NCI-H345 treated with DMSO at 0.1 percent for 48 hours (cell line): ENCODE measurements around the gene ASPSCR1.
A peak's percentile ranks its signal among the peaks of the same experiment; 100 is the strongest.

ENCODE experiments used
- DNase-seq: peaks from one replicate; lab custom pipeline; 2025; ENCODE audit not compliant: unreplicated experiment; lab: John Stamatoyannopoulos, UW

ASPSCR1 gene, protein sequence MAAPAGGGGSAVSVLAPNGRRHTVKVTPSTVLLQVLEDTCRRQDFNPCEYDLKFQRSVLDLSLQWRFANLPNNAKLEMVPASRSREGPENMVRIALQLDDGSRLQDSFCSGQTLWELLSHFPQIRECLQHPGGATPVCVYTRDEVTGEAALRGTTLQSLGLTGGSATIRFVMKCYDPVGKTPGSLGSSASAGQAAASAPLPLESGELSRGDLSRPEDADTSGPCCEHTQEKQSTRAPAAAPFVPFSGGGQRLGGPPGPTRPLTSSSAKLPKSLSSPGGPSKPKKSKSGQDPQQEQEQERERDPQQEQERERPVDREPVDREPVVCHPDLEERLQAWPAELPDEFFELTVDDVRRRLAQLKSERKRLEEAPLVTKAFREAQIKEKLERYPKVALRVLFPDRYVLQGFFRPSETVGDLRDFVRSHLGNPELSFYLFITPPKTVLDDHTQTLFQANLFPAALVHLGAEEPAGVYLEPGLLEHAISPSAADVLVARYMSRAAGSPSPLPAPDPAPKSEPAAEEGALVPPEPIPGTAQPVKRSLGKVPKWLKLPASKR

DNA sequence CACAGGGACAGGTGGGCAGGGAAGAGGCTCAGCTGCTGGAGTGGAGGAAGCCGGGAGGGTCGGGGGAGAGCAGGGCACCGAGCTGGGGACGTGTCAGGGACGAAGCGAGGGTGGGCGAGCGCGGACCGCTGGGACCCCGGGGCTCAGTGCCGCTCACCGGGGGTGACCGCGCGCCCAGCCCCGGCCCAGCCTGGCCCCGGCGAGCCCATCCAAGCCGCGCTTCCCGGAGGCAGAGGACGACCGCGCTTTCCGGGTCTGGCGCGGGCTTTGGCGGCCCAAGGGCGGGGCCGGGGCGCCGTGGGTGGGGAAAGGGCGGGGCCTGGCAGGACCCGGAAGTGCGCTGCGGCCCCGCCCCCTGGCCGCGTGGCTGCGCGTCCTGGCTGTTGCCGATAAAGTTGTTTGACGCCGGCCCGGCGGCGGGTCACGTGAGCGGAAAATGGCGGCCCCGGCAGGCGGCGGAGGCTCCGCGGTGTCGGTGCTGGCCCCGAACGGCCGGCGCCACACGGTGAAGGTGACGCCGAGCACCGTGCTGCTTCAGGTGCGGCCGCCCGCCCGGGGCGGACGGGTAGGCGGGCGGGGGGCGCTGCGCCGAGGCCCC, at the start of gene ASPSCR1:
Gene ASPSCR1, plus strand, starts transcription at position 419 of the 598 bp plus-strand sequence. Its CDS starts 18 bp downstream, at position 437.
- peak; percentile 87 for DNase-seq

DNA sequence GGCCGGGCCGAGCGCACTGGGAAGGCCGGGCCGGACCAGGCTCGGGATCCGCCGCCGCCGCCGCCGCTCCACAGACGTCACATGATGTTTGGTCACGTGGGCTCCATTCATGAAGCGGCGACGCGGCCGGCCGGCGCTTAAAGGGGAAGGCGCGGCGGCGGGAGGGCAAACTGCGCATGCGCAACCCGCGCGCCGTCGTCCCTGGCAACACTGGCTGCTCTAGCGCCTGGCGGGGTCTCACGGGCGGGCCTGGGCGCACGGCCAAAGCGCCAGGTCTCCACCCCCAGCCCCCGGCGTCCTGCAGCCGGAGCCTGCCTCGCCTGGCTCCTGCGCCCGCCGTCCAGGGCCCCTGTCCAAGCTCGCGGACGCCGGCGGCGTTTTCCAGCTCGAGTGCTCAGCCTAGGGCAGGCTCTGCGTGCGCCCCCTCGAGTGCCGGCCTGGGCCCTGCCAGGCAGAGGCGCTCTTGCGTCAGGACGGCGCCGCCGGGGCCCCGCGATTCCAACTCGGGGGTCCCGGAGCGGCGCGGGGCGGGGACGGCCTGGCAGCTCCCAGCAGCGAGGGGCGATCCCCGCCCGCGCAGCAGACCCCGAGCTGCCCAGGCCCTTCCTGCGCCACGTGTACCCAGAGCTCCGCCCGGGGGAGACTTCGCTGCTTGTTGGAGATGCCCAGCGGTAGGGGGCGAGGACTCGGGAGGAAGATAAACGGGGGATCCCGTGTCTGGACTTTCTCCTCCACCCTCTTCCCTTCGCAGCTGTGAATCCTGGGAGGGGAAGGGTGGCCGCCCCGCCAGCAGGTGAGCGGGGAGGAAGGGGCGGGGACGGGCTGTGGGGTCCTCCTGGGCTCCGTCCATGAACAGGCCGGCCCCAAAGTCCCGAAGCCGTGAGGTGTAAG, 49.5 kb upstream of the ASPSCR1 start, which contains the start of gene MAFG:
Gene MAFG, minus strand, starts transcription at position 83 of the 891 bp plus-strand sequence. CDS start 4,550 bp downstream, outside the sequence.
- DNase-seq = peak; percentile 96

DNA sequence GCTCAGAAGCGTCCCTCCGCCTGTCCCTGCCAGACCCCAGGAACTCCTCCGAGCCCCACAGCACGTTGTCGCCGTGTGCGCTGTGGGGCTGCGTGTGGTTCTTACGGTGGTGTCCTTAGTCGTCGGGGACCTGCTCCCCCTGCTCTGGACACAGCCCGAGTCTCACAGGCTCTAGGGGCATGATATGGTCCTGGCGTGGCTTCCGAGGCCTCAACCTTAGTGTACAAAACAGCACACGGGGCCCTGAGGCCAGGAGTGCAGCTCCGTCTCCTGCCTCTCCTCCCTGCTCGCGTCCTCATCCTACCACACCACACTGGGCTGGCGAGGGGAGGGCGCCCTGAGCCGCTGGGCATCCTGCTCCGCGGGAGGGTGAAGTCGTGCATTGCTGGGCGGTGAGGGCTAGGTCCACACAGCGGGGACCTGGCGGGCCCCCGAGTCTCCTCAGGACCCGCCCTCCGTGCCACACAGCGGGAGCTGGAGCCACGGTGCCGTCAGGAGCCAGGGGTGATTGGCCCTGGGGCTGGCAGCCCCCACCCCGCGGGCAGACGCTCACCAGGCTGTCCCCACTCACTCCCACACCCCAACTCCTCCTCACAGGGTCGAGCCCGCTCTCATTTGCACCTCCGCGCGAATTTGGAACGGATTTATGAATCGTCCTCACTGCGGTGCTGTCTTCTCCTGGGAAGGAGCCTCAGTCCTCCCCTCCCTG, 48.7 kb upstream of the ASPSCR1 start:
- no peak for DNase-seq

DNA sequence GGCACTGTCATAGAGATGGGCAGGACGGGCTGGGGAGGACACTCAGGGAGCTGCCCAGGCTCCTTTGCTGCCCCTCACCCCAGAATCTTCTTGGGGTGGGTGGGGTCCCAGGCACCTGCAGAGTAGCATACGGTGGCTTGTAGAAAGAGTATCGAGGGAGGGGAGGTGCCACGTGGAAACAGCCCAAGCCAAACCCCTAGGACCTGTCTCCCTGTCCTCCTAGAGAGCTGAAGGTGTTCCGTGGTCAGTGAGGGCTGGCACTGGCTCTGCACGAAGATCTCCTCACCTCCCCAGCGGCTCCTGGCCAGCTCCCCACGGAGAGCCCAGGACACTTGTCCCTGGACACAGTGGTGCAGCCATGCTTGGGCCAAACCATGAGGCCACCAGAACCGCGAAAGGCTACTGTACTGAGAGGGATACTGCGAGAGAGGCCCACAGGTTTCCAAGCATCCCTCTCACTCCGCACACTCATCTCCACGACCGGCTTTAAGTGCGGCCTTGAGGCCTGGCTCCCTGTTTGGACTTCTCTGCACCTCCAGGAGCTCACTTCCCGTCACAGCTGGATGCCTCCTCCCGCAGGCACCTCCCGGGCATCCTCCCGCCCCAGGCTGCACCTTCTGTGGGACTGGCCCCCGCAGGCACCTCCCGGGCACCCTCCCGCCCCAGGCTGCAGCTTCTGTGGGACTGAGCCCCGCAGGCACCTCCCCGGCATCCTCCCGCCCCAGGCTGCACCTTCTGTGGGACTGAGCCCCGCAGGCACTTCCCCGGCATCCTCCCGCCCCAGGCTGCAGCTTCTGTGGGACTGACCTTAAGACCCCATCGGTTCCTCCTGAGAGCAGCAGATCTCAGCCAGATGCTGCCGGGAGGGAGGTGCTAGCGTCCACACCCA, 47.9 kb upstream of the ASPSCR1 start:
- DNase-seq = no peak

DNA sequence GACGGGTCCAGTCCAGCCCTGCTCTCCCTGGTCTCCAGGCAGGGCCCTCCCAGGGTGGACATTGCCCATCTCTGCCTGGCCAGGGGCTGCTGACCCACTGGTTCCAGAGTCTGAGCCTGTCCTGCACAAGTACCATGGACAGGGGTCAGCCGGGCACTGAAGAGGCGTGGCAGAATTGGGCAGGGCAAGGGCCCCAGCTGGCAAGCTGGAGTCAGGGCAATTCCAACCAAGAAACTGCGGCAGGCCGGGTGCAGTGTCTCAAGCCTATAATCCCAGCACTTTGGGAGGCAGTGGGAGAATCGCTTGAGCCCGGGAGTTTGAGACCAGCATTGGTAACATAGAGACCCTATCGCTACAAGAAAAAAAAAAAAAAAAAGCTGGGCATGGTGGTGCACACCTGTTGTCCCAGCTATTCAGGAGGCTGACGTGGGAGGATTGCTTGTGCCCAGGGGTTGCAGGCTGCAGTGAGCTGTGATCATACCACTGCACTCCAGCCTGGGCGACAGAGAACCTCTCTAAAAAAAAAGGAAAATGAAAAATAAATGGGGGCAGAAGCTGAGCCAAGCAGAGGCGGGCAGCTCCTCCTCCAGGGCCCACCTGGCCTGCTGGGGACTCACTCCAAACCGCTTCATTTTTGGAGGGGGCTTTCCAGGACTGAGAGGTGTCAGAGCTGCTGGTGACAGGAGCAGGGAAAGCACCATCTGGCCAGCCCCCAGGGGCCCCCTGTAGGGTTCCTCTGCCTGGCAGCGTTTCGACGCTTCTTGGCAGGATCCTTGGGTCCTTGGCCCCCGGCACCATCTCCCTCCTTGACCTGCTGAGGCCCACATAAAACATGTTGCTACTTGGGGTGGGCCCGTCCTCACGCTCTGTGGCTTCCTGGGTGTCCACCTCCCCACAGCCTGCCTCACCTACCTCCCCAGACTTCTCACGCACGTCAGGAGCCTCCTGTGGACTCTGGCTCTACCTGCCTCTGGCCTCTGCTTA, 47.0 kb upstream of the ASPSCR1 start:
- no peak for DNase-seq

DNA sequence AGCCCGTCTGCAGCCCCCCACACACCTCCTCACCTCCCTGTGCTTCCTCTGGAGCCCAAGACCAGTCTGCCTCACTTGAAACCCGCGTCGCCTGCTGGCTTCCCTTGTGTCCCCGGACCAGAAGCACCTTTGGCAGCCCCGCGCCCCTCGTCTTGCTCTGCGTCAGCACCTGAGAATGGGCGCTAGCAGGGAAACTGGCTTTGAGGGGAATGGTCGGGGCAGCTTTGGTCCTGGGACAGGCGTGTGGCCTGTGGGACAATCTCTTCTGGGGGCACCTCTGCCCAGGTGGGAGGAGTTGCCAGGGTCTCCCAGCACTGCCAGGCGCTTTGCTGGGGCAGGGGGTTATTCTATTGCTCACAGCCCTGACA, 46.3 kb upstream of the ASPSCR1 start:
- DNase-seq = no peak

DNA sequence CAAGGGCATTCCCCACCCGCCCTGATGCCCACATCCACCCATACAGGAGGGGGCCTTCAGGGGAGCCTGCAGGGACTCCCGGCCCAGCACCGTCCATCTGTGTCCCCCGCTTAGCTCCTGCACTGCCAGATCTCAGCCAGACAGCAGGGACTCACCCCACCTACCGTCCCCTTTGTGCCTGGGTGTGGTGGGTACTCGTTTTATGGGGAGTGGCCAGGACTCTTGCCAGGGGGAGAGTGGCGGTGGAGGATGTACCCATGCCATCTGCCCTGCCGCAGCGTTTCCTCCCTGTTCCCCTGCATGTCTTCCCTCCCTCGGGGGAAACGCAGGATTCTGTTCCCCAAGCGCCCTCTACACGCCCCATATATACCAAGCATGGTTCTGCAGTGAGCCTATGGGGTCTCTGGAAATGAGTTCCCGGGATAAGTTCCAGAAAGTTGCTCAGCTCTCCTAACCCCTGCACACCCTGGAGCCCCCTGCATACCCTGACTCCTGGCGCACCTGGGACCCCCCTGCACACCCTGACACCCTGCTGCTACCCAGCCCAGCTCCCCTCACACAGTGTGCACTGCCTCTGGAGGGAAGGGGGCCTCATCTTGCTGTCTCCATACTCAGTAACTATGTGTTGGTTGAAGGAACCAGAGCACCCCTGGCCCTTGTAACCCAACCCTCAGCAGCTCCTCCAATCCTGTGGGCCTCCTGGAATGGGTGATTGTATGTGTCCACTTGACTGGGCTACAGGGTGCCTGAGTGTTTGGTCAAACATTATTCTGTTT, 45.7 kb upstream of the ASPSCR1 start:
- no peak for DNase-seq

DNA sequence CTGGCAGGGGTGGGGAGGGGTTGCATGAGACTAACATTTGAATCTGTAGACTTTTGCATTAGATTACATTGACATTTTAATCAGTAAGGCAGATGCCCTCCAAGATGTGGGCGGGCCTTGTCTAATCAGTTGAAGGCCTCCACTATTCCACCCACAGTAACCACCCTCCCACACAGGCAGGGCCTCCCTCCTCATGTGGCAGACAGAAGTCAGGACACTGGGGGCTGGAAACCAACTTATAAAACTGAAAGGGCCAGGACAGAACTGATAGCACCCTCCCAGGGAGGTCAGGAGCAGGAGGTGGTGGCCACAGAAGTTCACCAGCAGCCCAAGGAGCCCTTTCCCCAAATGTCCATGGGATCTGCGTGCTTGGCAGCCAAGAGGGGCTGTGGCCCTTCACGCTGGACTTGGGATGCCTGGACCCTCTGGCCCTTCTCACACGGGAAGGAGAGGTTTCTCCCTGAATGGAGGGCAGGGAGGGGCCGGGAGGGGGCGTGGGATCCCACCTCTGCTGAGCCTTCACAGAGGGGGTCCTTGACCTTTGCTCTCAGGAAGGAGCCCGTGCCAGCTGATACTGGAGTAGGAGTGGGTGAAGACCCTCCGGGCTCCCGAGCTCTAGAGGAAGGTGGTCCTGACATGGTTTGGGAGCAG, 45.0 kb upstream of the ASPSCR1 start:
- DNase-seq = no peak

DNA sequence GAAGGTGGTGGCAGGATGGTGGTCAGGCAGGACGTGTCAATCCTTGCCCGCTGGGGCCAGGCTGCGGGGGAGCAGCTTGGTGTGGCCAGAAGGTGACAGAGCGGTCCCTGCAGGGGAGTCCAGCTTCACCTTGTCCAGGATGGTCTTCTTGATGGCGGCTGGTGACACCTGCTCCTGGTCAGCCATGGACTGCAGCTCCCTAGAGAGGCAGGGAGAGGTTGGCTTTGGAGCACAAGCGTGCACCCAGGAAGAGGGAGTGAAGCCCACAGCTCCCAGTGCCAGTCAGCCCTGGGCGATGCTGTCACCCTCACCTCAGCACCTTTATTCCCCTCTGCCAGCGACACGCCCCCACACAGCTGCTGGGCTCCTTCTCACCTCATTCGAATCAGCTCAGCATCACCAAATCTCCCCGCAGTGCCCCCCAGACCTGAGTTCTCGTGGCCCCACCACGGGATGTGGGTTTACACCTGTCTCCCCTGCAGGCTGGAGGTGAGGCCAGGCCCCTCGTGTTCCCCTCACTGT, 44.2 kb upstream of the ASPSCR1 start:
- DNase-seq = no peak

DNA sequence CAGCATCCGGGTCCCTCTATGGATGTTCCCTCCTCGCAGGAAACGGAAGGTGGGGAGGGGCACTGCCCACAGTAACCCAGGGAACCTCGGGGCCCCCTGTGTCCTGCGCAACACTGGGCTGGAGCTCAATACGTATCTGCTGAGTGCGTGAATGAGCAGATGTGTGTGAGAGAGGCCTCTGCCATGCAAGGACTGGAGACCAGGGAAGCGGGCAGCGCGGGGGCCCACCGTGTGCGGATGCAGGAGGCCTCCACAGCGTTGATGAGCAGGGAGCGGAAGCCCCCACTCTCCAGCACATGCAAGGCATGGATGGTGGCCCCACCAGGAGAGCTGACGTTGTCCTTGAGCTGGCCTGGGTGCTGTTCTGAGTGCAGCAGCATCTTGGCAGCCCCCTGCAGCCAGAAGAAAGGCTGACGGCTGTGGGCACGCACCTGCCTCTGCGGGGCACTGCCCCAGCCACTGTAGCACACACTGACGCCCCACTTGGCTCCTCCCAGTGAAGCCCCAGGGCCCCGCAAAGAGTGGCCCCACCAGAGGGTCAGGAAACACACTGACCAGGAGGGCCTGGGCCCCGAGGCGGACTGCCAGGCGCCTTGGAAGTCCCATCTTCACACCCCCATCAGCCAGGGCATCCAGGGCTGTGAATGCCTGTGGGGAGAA, 43.2 kb upstream of the ASPSCR1 start:
- no peak for DNase-seq

DNA sequence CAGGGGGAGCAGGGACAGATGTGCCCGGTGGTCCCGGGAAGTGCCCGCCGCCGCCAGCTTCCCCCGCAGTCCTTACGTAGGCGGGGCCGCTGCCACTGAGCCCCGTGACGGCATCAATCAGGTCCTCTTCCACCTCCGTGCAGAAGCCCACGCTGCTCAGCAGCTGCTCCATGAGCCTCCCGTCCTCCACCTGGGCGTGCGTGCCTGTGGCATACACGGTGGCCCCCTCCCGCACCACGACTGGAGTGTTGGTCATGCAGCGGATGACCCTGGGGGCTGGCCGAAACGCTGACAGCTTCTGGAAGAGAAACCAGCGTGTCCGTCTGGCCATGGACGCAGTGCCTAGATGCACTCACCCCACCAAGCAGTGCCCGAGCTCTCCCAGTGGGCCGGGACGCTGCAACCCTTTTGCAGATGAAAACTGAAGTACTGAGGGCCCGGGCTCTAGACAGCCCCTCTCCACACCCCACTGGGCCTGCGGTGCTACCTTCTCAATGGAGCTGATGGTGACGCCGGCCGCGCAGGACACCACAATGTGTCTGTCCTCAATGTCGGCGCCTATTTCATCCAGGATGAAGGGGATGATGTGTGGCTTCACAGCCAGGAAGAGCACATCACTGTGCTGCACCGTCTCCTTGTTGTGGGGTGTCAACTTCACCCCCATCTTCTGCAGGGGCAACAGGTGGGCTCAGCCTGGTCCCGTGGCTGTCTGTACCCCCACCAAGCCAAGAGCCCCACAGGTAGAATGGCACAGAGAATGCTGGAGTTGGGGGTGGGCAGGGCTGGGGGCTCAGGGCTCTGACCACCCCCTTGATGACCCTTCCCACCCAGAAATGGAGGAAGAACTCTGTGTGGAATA, 42.4 kb upstream of the ASPSCR1 start:
- no peak for DNase-seq

DNA sequence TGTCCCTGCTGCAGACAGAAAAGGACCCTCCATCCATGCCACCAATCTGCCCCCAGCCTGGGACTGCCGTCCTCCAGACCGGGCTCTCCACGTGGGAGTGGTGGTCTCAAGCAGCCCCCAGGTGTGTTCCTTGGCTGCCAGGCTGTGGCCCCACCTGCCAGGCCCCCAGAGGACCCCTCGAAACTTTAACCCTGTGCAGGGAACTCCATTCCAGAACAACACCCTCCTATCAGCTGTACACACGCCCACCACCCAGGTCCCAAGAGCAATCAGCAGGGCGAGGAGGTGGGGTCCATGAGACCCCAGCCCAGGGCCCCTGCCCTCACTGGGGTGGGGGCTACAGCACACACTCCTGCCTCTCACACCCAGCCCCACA, 41.7 kb upstream of the ASPSCR1 start:
- no peak for DNase-seq

DNA sequence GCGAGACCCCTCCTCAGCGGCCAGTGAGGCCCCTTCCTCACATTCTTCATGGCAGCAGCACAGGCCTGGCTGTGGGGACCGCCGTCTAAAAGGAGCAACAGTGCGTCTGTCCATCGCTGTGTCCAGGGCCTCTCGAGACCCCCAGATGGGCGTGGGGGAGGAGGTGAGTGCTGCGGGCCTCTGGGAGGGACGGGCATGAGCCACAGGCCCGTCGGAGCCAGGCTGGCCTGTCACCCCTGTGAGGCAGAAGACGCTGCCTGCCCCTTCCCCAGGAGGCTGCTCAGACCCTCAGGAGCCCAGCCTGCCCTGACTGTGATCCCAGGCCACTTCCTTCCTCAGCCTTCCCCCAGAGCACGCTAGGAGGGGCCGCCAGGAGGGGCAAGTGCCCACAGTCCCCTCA, 38.2 kb upstream of the ASPSCR1 start:
- DNase-seq = no peak

DNA sequence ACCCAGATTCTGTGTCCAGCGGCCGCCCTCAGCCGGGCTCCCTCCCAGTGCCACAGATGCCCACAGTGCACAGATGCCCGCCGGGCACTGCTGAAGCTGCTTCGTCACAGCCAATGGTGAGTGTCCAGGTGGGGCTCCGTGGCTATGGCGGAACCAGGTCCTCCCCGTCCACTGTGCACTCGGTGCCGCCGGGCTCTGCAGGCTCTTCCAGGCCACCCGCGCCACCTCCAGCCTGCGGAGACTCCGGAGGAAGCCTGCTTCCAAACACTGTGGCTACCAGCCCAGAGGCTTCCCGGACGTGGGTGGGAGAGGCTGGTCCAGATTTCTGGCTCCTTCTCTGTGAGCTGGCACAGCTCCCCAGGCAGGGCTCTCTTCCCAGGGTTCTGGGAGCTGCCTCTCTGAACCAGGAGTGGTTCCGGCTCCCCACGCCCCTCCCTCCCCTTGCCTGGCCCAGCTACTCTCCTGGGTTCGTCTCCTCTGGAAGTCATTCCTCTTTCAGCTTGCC, 37.5 kb upstream of the ASPSCR1 start:
- DNase-seq = no peak
